HCEC 1CT (cell line): Measurements from ENCODE around the gene MMADHC.
"Not testable (repeated sequence)": the region's sequence is repeated elsewhere in the genome, so short reads cannot be mapped to it uniquely, and the experiment has no call there.

ENCODE experiments used
- DNase-seq: peaks from one replicate; pipeline ENCODE4 v3.0.0-alpha.2; 2017

Gene MMADHC

DNA sequence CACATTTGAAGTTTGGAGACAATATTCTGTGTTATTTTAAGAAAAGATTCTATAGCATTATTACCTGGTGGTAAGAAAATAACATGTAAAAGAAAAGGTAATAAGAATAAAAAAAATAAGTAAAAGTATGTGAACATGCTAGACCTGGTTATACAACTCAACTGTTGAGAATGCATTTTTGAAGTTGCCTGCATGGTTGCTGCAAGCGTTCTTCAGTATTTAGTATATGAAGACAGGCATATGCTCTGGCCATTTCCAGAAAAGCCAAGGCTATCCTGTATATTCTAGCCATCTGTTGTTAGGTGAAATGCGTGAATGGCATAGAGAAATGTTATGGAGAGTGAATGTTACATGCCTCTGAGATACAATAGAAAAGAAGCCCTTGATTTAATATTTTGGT, 6.8 kb upstream of the MMADHC start:
- DNase-seq, result no peak

DNA sequence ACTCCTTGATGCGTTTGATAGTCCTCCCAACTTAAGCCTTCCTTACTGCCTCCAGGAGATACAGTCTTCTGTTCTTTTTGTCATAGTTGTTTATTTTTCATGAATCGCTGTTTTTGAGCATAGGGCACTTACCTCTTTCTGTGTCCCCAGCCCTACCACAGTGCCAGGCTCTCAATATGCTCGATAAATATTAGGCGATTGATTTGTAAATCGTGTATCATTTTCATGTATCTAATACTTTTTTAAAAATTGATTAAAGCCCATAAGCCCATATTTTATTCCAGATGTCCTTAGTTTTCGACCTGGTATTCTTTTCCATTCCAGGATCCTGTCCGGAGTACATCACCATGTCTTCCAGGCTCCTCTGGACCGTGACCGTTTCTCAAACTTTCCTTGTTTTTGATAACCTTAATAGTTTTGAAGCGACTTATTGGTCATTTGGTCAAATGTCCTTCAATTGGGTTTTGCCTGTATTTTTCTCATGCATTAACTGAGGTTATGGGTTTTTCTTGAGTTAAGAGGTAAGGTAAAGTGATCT, 444 bp upstream of the MMADHC start:
- DNase-seq, result no peak

- no peak for DNase-seq
Measured at GRCh38 chr2:149586898-149587219, 716 bp downstream of the MMADHC start.

GRCh38 chr2:149586063-149586462, 1.5 kb downstream of the MMADHC start:
- no peak for DNase-seq

DNA sequence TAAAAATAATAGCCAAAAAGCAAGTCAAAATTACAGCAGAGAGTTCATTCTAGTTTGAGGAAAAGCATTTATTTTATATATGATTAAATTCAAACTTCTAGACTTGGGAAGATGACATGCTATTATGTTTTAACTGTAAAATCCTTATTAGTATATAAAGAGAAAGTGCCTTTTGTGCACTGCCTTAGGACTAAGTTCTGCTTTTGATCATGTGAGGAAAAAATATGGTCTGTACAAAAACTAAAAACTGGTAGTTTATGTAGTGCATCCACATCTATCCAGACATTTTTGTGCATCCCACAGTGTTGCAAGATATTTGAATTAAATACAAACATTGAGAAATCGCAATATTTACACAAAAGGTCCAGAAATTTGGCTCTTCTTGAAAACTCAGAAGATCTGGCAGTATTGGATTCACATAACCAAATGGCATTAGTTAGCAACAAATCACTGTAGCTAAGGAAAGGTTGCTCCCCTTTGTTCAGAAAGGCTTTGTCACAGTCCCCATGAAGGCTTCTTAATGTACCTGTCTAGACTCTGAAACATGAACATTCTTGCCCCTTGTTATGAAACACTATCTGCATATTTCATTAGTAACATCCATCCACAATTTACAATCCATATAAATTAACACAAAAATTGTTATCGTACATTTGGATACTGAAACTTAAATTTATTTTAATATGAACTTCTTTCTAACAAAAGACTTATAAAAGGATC, 2.2 kb downstream of the MMADHC start:
- no peak for DNase-seq

GRCh38 chr2:149579972-149580882, 7.3 kb downstream of the MMADHC start:
- DNase-seq, result peak; percentile 69

GRCh38 chr2:149577269-149577668, 10.3 kb downstream of the MMADHC start:
- no peak for DNase-seq

- no peak for DNase-seq
Measured at GRCh38 chr2:149575752-149576151, 11.8 kb downstream of the MMADHC start.

DNA sequence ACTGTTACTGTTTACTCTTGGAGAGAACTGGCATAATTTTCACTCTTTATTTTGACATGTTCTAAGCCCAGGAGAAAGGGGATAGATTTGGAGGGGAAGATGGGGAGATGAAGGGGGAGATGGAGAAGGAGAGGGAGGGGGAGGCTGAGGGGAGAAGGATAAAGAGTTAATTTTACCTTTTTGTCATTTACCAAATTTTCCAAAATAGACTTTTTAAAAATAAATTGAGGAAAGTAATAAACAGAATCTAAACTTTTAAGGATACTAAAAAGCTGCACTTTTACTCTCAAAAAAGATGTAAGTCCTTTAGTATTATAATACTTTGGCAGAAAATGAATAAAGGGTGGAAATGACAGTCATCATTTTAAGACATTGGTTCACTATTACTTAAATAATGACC, 12.3 kb downstream of the MMADHC start:
- DNase-seq, result no peak

DNA sequence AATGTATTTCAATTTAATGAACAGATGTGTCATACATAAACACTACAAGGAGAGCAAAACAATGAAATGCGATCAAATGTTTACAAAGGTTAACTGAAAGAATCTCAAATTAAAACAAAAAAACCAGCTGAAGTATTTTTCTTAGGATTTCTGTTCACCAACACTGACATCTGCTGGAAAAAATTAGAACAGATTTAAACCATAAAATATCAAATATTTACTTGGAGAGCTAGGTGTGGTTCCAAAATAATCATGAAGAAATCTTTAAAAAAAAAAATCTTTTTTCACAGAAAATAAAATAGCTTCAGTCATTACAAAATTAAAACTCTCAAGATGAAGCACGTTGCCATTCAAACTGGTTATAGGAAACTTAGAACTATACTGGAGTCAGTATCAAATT, 13.8 kb downstream of the MMADHC start:
- peak; percentile 31 for DNase-seq

GRCh38 chr2:149572102-149572953, 15.2 kb downstream of the MMADHC start:
- DNase-seq, result no peak

DNA sequence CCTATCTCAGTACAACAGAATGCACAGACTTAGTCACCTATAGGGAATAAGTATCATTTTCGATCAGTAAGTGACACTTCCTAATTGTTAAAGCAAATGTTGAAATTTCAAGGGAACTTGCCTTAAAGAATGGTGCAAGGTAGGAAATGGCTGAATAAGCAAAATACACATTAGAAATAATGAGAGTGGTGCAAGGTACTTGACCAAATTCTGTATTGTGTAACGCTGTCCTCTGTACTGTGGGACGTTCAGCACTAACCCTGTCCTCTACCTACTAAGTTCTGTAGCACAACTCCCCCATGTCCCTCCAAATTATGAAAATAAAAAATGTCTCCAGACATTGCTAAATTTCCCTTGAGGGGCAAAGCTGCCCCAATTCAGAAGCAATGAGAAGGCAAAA, 19.4 kb downstream of the MMADHC start:
- no peak for DNase-seq

DNA sequence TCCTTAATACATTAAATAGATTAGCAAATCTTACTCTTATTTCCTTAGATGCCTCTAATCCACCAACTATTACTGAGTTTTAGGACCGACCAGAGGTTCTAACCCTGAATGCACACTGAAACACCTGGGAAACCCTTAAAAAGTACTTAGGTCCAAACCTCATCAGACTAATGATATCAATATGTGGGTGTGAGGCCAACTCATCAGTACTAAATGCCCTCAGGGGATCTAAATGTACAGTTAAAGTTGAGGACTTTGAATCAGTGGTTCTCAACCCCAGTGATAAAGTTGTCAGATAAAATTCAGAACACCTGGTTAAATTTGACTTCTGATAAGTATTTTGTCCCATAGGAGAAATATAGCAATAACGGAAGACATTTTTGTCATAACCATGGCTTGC, 20.9 kb downstream of the MMADHC start:
- no peak for DNase-seq

DNA sequence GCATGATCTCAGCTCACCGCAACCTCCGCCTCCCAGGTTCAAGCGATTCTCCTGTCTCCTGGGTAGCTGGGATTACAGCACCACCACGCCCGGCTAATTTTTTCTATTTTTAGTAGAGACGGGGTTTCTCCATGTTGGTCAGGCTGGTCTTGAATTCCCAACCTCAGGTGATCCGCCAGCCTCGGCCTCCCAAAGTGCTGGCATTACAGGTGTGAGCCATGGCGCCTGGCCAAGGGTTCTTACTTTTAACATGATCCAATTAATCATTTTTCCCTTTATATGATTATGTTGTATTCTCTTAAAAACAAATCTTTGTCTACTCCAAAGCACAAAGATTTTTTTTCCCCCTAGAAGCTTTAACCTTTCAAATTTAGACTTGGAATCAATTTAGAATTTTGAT, 21.9 kb downstream of the MMADHC start:
- not testable (repeated sequence) for DNase-seq

DNA sequence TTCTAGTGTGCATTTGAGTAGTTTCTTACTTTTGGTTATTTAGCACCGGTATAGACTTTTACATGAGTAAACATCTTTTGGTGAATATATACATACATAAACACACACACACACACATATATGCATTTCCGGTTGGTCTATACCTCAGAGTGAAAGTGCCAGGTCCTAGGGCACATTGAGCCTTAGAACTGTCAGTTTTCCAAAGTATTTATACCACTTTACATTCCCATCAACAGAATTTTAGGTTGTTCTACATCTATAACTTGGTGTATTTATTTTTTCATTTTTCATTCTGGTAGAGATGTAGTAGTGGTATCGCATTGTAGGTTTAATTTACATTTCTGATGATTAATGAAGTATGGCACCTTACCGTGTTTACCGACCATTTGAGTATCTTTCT, 22.6 kb downstream of the MMADHC start:
- DNase-seq, result no peak

GRCh38 chr2:149564097-149564496, 23.5 kb downstream of the MMADHC start:
- no peak for DNase-seq

GRCh38 chr2:149562324-149562723, 25.3 kb downstream of the MMADHC start:
- DNase-seq, result no peak

- peak; percentile 12 for DNase-seq
Measured at GRCh38 chr2:149561309-149561926, 26.2 kb downstream of the MMADHC start.

GRCh38 chr2:149559341-149560068, 28.1 kb downstream of the MMADHC start:
- DNase-seq, result no peak

DNA sequence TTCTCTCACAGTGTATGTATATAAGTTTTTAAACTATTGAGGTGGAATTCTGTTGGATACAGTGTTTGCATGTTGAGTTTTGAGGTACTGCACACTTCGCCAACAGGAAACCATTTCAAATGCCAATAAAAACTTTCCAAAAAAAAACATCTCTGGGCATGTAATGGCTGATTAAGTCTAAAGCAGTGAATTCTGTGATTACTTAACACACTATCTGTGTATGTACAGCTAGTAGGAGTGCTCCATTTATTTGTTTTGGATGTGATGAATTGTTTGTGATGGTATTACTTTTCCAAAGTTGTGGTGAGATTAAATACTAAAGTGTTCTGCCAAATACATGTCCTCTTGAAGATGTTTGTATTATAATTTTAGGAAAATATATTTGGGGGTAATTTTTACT, 31.1 kb downstream of the MMADHC start:
- no peak for DNase-seq

DNA sequence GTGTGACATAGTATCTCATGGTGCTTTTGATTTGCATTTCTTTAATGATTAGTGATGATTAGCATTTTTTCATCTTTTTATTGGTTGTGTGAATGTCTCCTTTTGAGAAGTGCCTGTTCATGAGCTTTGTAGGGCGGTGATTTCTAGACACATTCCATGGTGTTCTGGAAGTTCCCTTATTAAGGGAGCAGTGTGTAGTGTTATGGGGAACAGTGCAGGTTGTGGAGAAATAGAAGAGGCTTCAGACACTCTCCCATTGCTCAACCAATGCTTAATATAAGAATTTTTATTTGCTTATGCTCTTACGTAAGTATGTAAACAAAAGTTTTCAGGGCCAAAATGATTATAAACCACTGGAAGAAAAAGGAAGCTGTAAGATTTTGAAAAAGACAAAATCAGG, 34.7 kb downstream of the MMADHC start:
- no peak for DNase-seq

DNA sequence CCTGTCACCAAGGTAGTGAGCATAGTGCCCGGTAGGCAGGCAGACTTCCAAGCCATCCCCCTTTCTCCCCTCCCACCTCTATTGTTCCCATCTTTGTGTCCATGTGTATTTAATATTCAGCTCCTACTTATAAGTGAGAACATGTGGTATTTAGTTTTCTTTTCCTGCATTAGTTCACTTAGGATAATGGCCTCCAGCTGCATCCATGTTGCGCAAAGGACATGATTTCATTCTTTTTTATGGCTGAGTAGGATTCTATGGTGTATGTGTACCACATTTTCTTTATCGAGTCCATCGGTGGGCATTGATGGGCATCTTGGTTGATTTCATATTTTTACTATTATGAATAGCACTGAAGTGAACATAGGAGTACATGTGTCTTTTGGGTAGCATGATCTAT, 35.3 kb downstream of the MMADHC start:
- no peak for DNase-seq
